Central memory CD8-positive, alpha-beta T cell (primary cell): ENCODE measurements around the gene CYSTM1.
A peak's percentile ranks its signal among the peaks of the same experiment; 100 is the strongest.

Source experiments
- ATAC-seq: fragments of 150-1000 bp; cut with Tn5 transposase; replicated peaks from 2 replicates; pipeline ENCODE4 v1.10.0; 2022; ENCODE audit warnings: mild to moderate bottlenecking, moderate FRiP score, moderate number of reproducible peaks; ENCODE audit not compliant: poor library complexity, severe bottlenecking; ENCODE audit errors: extremely low read depth
- DNase-seq, 2 donors: peaks; one replicate each; pipeline ENCODE4 v3.0.0; 2021; ENCODE audit warnings: low spot score in 2 of 2
- H3K27ac Mint-ChIP-seq: one replicate; pipeline ENCODE4 v1.8.0; 2022; ENCODE audit warnings: low read depth, mild to moderate bottlenecking, moderate library complexity, mixed read lengths
- H3K27me3 Mint-ChIP-seq: one replicate; pipeline ENCODE4 v1.8.0; 2022; ENCODE audit warnings: mixed read lengths
- H3K36me3 Mint-ChIP-seq: one replicate; pipeline ENCODE4 v1.8.0; 2022; ENCODE audit warnings: mild to moderate bottlenecking, moderate library complexity, mixed read lengths; ENCODE audit not compliant: insufficient read depth
- H3K4me1 Mint-ChIP-seq: one replicate; pipeline ENCODE4 v1.8.0; 2022; ENCODE audit warnings: mixed read lengths
- H3K4me3 Mint-ChIP-seq: one replicate; pipeline ENCODE4 v1.8.0; 2022; ENCODE audit warnings: mild to moderate bottlenecking, moderate library complexity, mixed read lengths
- H3K9me3 Mint-ChIP-seq: one replicate; pipeline ENCODE4 v1.8.0; 2022; ENCODE audit warnings: mixed read lengths

CYSTM1 gene

DNA sequence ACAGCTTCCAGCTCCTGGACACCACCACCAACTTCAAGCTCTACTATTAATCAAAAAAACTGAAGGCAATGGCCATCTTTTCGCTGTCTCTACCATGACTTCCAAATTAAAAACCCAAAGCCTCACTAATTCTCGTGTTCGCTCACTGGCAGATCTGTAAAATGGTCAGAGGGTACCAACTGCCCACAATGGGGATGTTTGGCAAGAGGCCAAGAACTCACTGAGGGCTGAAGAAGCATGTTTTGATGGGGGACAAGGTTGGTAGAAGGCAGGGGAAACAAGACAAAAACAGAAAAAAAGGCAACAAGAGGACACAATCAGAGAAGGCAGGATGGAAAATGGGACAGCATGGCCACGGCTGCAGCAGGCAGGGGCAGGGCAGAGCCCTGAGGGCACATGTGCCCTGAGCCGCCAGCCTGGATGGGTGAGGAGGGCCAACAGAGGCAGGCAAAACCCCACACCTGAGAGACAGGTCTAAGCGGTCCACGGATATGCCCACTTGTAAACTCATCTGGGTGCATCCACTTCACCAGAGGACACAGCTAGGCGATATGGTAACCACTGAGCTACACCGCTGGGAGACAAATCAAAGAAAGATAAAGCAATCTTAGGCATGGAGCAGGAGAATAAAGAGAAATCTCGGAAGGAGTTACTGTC, 77.6 kb downstream of the CYSTM1 start:
- no peak overlapping the region for H3K27ac Mint-ChIP-seq
- H3K4me1 Mint-ChIP-seq: peaks cover 17% of the 10 kb centered on the region
- DNase-seq (no peak), ATAC-seq (no peak)
- H3K4me3 Mint-ChIP-seq: no peak overlapping the region
- H3K27me3 Mint-ChIP-seq: no peaks in the 10 kb centered on the region
- H3K9me3 Mint-ChIP-seq: no peaks in the 10 kb centered on the region
- peaks cover 2% of the 10 kb centered on the region for H3K36me3 Mint-ChIP-seq

GRCh38 chr5:140253985-140254384, 79.0 kb downstream of the CYSTM1 start:
- H3K4me1 Mint-ChIP-seq: peaks cover 17% of the 10 kb centered on the region
- H3K9me3 Mint-ChIP-seq: no peaks in the 10 kb centered on the region
- H3K4me3 Mint-ChIP-seq: no peak overlapping the region
- ATAC-seq (no peak), DNase-seq (no peak)
- no peaks in the 10 kb centered on the region for H3K27me3 Mint-ChIP-seq
- H3K36me3 Mint-ChIP-seq: peaks cover 4% of the 10 kb centered on the region
- no peak overlapping the region for H3K27ac Mint-ChIP-seq

DNA sequence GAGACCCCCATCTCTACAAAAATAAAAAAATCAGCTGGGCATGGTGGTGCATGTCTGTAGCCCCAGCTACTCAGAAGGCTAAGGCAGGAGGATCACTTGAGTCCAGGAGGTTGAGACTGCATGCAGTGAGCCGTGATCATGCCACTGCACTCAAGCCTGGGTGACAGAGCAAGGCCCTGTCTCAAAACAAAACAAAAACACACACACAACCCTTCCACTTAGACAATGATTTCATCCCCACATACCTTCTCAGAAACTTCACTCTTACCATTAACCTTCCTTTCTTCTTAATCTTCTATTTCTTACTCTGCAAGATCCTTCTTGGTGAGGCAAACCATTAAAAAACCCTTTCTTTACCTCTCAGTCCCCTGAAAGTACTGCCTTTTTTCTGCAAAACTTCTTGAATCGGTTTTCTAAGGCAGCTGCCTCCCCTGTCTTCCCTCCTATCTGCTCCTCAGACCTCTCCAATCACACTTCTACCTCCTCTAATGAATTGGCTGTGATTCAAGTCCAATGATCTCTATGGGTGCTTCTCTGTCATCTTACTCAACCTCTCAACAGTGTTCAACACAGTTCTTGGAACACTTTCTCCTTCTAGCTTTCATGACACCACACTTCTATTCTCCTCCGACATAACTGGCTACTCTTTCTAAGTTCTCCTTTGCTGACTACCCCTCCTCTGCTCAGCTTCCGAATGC, 80.6 kb downstream of the CYSTM1 start:
- Mint-ChIP-seq H3K36me3 (peaks cover 9% of the 10 kb centered on the region), H3K27ac (no peak overlapping the region), H3K27me3 (no peaks in the 10 kb centered on the region), H3K4me1 (peaks cover 17% of the 10 kb centered on the region), H3K4me3 (no peak overlapping the region), H3K9me3 (no peaks in the 10 kb centered on the region)
- ATAC-seq (no peak), DNase-seq (no peak)

DNA sequence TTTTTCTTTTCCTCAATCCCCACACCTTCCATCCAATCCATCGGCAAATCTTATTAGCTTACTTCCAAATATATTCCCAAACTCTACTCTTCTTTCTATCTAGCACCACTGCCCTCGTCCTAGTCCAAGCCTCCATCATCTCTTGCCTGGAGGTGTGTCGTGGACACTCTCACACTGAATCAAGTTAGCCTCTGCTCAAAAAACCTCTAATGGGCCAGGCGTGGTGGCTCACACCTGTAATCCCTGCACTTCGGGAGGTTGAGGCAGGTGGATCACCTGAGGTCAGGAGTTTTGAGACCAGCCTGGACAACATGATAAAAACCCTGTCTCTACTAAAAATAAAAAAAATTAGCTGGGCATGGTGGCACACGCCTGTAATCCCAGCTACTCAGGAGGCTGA, 81.7 kb downstream of the CYSTM1 start:
- H3K27me3 Mint-ChIP-seq: no peaks in the 10 kb centered on the region
- ATAC-seq (no peak), DNase-seq (no peak)
- H3K4me1 Mint-ChIP-seq: peaks cover 17% of the 10 kb centered on the region
- no peak overlapping the region for H3K4me3 Mint-ChIP-seq
- no peaks in the 10 kb centered on the region for H3K9me3 Mint-ChIP-seq
- peaks cover 12% of the 10 kb centered on the region for H3K36me3 Mint-ChIP-seq
- H3K27ac Mint-ChIP-seq: no peak overlapping the region

DNA sequence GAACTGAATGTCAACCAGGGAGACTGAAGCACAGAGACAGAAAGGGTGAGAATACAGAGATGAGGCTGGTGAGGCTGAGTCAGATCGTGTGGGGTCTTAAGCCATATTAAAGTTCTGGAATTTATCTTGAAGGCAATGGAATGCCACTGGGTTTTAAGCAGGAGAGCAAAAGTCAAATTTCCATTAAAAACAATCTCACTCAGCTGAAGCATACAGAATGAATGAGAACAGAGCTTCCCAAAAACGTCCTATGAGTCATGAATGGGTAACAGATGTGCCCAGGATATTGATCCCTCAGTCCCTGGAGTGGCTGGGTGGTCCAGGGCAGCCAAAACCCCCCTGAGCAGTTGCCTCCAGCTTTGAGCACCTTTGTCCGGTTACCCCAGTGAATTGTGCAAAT, 83.0 kb downstream of the CYSTM1 start:
- Mint-ChIP-seq H3K9me3 (no peaks in the 10 kb centered on the region), H3K36me3 (peaks cover 13% of the 10 kb centered on the region), H3K27ac (peak overlapping the region; percentile 5), H3K27me3 (no peaks in the 10 kb centered on the region), H3K4me3 (no peak overlapping the region), H3K4me1 (peaks cover 12% of the 10 kb centered on the region)
- ATAC-seq (no peak), DNase-seq (no peak)

- ATAC-seq: no peak
- peaks cover 12% of the 10 kb centered on the region for H3K4me1 Mint-ChIP-seq
- H3K27me3 Mint-ChIP-seq: no peaks in the 10 kb centered on the region
- no peak for DNase-seq
- no peak overlapping the region for H3K4me3 Mint-ChIP-seq
- no peaks in the 10 kb centered on the region for H3K9me3 Mint-ChIP-seq
- H3K36me3 Mint-ChIP-seq: peaks cover 14% of the 10 kb centered on the region
- H3K27ac Mint-ChIP-seq: peak overlapping the region; percentile 5
These were observed 83.9 kb downstream of the CYSTM1 start for GRCh38 chr5:140258873-140259272.

GRCh38 chr5:140259500-140259899, 84.5 kb downstream of the CYSTM1 start:
- peak; percentile 71 for ATAC-seq
- Mint-ChIP-seq H3K36me3 (peaks cover 14% of the 10 kb centered on the region), H3K4me3 (no peak overlapping the region), H3K27ac (peak overlapping the region; percentile 5), H3K9me3 (no peaks in the 10 kb centered on the region), H3K27me3 (no peaks in the 10 kb centered on the region), H3K4me1 (peaks cover 12% of the 10 kb centered on the region)
- DNase-seq: no peak

- no peak overlapping the region for H3K4me3 Mint-ChIP-seq
- no peak for ATAC-seq
- H3K27ac Mint-ChIP-seq: no peak overlapping the region
- peaks cover 14% of the 10 kb centered on the region for H3K36me3 Mint-ChIP-seq
- no peak for DNase-seq
- no peaks in the 10 kb centered on the region for H3K27me3 Mint-ChIP-seq
- no peaks in the 10 kb centered on the region for H3K9me3 Mint-ChIP-seq
- H3K4me1 Mint-ChIP-seq: peaks cover 12% of the 10 kb centered on the region
These were observed 85.2 kb downstream of the CYSTM1 start for GRCh38 chr5:140260089-140260656.

- Mint-ChIP-seq H3K36me3 (peaks cover 14% of the 10 kb centered on the region), H3K9me3 (no peaks in the 10 kb centered on the region), H3K4me3 (no peak overlapping the region), H3K4me1 (peaks cover 24% of the 10 kb centered on the region), H3K27ac (peak overlapping the region; percentile 9), H3K27me3 (no peaks in the 10 kb centered on the region)
- ATAC-seq: no peak
- no peak for DNase-seq
These were observed 86.6 kb downstream of the CYSTM1 start for GRCh38 chr5:140261403-140262171.

DNA sequence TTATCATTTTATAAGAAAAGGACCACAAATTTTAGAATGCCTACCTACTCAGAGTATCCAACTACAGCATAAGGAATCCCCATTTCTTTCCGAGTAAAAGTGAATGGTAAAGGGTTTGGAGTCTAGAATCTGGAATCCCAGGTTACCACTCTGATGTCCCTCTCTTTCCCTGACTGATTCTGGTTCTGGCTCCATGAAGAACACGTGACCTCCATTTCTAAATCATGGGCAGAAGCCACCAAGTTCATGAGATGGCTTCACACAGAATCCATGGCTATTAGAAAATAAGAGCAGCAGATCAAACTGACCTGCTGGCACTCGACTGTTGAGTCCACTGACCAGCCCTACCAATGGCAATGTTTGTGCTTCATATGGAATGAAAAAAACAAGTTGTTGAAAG, 87.2 kb downstream of the CYSTM1 start:
- no peak overlapping the region for H3K4me3 Mint-ChIP-seq
- H3K27ac Mint-ChIP-seq: no peak overlapping the region
- H3K4me1 Mint-ChIP-seq: peaks cover 30% of the 10 kb centered on the region

GRCh38 chr5:140262839-140263238, 87.9 kb downstream of the CYSTM1 start:
- Mint-ChIP-seq H3K27ac (no peak overlapping the region), H3K36me3 (peaks cover 14% of the 10 kb centered on the region), H3K9me3 (no peaks in the 10 kb centered on the region), H3K4me3 (no peak overlapping the region), H3K27me3 (no peaks in the 10 kb centered on the region), H3K4me1 (peaks cover 36% of the 10 kb centered on the region)
- DNase-seq (no peak), ATAC-seq (no peak)

More for the DNA sequence above, 87.2 kb downstream of the CYSTM1 start:
- H3K27me3 Mint-ChIP-seq: no peaks in the 10 kb centered on the region
- ATAC-seq: no peak
- no peak for DNase-seq
- H3K9me3 Mint-ChIP-seq: no peaks in the 10 kb centered on the region
- H3K36me3 Mint-ChIP-seq: peaks cover 13% of the 10 kb centered on the region

- Mint-ChIP-seq H3K4me1 (peaks cover 37% of the 10 kb centered on the region), H3K27ac (peak overlapping the region; percentile 3), H3K9me3 (no peaks in the 10 kb centered on the region), H3K4me3 (no peak overlapping the region), H3K36me3 (peaks cover 10% of the 10 kb centered on the region), H3K27me3 (no peaks in the 10 kb centered on the region)
- no peak for DNase-seq
- ATAC-seq: no peak
These were observed 90.9 kb downstream of the CYSTM1 start for GRCh38 chr5:140265845-140266244.
